ENCODE data around the gene ANO4.
"Not testable (repeated sequence)": the region's sequence is repeated elsewhere in the genome, so short reads cannot be mapped to it uniquely, and the experiment has no call there.

ANO4 gene

GRCh38 chr12:101042211-101042610 lies 247.6 kb downstream of the ANO4 start:
- no peak for DNase-seq (ENCODE audit: low spot score)

- DNase-seq (ENCODE audit: low spot score), result no peak
Observed at GRCh38 chr12:101044512-101045059, 250.0 kb downstream of the ANO4 start.

- no peak for DNase-seq (ENCODE audit: low spot score)
Observed at GRCh38 chr12:101045486-101046464, 251.2 kb downstream of the ANO4 start.

- no peak for DNase-seq (ENCODE audit: low spot score)
Observed at GRCh38 chr12:101047652-101048051, 253.1 kb downstream of the ANO4 start.

- DNase-seq (ENCODE audit: low spot score), result no peak
Observed at GRCh38 chr12:101050631-101051030, 256.1 kb downstream of the ANO4 start.

GRCh38 chr12:101051151-101051550 lies 256.6 kb downstream of the ANO4 start:
- no peak for DNase-seq (ENCODE audit: low spot score)

- DNase-seq (ENCODE audit: low spot score), result peak; percentile 31
Observed at GRCh38 chr12:101051901-101052550, 257.4 kb downstream of the ANO4 start.

- no peak for DNase-seq (ENCODE audit: low spot score)
Observed at GRCh38 chr12:101053203-101053602, 258.6 kb downstream of the ANO4 start.

GRCh38 chr12:101055940-101056339 lies 261.4 kb downstream of the ANO4 start:
- no peak for DNase-seq (ENCODE audit: low spot score)

- DNase-seq (ENCODE audit: low spot score), result not testable (repeated sequence)
Observed at GRCh38 chr12:101062508-101062907, 267.9 kb downstream of the ANO4 start.

- no peak for DNase-seq (ENCODE audit: low spot score)
Observed at GRCh38 chr12:101064721-101065120, 270.1 kb downstream of the ANO4 start.

- DNase-seq (ENCODE audit: low spot score), result no peak
Observed at GRCh38 chr12:101066489-101066888, 271.9 kb downstream of the ANO4 start.

- DNase-seq (ENCODE audit: low spot score), result no peak
Observed at GRCh38 chr12:101068402-101068801, 273.8 kb downstream of the ANO4 start.

- no peak for DNase-seq (ENCODE audit: low spot score)
Observed at GRCh38 chr12:101068836-101069235, 274.3 kb downstream of the ANO4 start.

- DNase-seq (ENCODE audit: low spot score), result no peak
Observed at GRCh38 chr12:101074940-101075680, 280.5 kb downstream of the ANO4 start.

GRCh38 chr12:101076921-101077320 lies 282.3 kb downstream of the ANO4 start:
- no peak for DNase-seq (ENCODE audit: low spot score)

GRCh38 chr12:101077791-101078528 lies 283.4 kb downstream of the ANO4 start:
- no peak for DNase-seq (ENCODE audit: low spot score)

- no peak for DNase-seq (ENCODE audit: low spot score)
Observed at GRCh38 chr12:101078536-101079285, 284.1 kb downstream of the ANO4 start.

- DNase-seq (ENCODE audit: low spot score), result no peak
Observed at GRCh38 chr12:101082706-101083105, 288.1 kb downstream of the ANO4 start.

GRCh38 chr12:101086490-101087135 lies 292.0 kb downstream of the ANO4 start:
- DNase-seq (ENCODE audit: low spot score), result no peak
